IPS-NIHi11 (cell line): ENCODE data around the gene RUNX3.
"Not testable (repeated sequence)": the region's sequence is repeated elsewhere in the genome, so short reads cannot be mapped to it uniquely, and the experiment has no call there.

Source experiments
- DNase-seq: peaks from one replicate; pipeline ENCODE4 v3.0.0; 2012; ENCODE audit warnings: mixed read lengths, low spot score

The RUNX3 gene

DNA sequence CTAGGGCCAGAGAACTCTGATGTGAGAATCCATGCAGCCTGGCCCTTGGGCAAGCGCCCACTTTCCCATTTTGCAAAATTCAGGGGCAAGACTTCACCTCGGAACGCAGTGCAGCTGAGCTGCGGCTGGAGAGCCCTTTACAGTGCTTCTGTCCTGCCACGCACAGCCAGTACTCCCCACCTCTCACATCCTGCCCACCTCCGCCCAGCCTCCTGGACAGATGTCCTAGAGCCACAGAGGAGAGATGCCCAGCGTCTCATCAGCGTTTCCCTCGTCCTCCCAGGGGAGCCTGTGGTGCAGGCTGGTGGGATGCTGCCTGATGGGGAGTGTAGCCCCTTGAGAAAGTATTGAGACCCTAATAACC, 29.6 kb downstream of the RUNX3 start:
- no peak for DNase-seq

DNA sequence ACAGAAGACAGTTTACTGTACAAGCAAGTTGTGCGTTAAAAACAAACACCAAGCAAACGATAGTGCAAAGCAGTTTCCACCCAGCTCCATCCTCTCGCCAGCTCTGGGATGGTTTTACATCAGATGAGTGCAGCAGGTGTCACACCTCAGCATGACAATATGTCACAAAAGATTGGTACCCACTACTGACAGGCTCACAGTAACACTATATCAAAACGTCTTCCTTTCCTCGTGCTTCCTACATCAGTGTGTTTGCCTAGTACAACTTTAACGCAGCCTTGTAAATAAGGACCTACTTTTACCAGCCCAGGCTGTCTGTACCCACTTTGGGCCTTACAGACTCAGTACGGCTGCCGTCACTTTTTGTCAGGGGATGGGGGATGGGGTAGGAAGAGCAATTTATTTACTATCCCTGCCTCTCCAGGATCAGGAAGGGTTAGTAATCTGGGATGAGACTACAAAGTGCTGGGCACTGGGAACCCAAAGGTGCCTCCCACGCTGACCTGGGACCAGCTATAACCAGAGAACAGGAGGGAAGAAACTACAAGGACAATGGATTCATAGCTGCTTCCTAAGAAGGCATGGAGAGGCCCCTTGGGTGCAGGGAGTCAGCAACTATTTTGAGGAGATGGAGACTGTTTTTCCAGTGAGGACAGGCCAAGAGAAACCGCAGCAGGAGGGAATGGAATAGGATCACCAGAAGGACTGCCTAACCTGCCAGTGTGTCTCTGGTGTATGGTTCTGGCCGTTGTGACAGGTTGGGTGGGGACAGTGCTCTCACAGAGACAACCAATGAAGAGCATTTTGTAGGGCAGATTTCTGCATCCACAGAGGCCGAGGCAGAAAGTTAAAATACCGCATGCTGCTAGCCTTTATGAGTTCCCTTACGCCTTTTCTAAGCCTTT, 30.2 kb downstream of the RUNX3 start:
- no peak for DNase-seq

DNA sequence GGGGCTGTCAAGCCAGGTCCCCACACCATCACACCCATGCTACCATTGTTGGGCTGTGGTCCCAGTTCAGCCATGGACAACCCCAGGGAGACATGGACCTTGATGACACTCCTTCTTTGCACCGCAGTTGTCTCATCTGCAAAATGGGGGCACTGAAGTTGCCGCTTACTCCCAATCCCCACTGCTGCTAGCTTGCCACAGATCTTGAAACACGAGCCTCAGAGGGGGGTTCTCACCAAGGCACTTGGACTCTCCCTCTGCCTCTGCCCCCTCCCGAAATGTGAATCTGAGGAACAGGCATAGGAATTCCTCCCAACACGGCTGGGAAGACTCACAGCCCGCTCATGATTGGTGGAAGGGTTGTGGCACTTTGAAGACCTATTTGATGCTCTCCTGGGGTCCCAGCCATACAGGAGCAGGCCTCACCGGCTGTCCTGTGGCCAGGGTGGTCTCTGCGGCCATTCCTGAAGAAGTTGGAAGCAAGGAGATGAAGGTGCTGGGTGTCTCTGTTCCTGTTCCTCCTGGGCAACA, 31.1 kb downstream of the RUNX3 start:
- no peak for DNase-seq

DNA sequence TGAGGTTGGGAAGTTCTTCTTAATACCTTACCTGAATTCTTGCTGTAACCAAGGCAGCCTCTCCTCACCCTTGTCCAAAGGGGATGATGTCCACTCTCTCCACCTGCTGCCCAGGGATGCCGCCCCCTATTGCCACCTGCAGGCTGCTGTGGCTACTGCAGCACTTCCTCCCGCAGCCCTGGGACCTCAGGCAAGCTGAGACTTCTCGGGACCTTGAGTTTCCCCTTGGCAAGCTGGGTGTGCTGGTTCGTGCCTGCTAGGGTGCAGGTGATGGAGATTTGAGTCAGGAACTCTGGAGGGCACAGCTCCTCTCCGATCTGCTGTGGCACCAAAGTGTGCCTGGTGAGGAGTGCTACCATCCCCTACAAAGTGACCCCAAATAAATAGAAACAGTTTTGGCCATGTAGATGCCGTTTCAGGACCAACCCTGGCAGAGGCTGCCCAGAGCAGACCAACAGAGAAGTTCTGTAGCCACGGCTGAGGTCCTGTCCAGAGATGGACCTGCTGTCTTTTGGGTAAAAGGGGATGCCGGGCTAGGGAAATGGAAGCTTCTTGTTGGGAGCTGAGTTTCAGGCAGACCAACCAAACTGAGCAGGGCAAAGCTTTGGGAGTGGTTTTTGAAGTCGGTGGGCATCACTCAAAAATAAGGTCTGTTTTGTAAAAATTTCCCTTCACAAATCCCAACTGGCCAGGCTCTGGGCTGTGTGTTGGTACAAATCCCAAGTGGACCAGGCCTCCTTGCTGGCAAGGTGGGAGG, 31.7 kb downstream of the RUNX3 start:
- DNase-seq, result peak; percentile 92

DNA sequence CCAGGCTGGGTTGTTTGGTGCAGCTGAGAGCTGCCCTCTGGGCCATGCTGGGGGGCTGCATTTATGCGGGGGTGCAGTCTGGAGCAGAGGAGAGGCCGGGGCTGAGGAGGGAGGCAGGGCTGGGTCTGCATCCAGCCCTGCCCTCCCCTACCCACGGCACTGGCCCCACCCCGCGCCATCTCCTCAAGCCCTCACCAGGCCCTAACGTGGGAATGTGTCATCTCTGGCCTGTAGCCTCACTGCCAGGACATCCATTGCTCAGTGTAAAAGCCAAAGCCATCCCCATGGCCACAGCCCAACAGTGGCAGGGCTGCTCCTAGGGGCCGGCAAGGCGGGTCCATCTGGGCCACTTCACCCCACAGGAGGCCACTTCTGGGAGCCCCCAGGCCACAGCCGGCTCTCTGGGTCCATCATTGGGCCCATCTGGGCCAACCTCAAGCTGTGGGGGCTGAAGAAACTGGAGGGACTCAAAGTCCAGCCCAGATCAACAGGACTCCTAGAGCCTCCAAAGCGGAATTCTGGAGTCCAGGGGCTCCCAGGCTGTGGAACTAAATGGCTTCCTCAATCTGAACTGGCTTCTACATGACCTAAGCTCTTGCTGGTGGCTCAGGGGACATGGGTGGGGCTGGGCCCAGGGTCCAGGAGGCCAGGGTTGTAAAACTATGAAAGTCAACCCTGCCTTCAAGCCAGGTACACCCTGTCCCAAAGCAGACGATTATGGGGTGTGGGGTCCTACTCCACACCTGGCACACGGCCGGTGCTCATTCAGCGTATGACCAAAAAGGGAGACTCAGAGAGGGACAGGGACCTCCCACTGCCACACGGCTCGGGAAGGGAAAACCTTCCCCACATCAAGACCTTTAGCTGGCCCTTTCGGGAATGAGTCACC, 32.6 kb downstream of the RUNX3 start:
- no peak for DNase-seq

DNA sequence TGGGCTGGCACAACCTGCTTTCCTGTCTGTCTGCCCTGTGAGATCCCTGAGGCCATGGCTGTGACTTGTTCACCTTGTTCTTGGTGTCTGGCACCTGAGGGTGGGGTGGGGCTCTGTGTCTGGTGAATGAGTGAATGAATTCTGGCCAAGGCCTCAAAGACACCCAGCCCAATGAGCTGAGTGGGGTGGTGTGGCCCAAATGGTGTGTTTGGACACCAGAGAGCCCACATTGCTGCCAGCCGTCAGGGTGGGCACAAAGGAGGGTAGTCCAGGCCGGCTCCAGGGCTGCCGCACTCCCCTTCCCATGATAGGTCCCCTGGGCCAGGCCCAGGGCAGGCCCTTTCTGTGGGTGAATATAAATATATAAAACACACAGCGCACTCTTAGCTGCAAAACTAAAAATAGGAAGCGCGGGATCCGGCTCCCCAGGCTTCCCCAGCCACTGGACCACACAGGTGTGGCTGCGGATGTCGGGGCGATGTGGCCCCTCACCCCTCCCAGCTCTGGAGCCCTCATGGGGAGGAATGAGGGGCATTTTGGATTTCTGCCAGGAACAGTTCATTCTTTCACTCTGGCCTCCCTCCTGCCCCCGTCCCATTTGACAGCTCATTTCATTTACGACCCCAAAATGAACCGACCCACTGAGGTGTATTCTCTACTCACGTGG, 33.3 kb downstream of the RUNX3 start:
- no peak for DNase-seq

DNA sequence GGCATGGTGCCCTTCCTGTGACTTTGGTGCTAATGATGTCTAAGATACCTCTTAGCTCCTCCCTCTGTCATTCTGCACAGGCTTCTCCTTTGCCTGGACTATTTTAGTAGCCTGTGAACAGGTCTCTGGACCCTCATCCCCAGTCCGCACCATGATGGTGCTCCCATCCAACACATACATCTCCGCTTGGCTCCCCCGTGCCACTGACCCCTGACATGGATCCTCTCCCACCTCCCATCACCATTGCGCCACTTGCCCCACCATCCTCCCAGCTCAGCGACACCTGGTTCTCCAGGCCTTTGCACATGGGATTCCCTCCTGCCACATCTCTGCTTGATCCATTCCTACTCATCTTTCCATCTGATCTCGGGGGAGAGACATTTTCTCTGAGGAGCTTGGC, 33.9 kb downstream of the RUNX3 start:
- no peak for DNase-seq

DNA sequence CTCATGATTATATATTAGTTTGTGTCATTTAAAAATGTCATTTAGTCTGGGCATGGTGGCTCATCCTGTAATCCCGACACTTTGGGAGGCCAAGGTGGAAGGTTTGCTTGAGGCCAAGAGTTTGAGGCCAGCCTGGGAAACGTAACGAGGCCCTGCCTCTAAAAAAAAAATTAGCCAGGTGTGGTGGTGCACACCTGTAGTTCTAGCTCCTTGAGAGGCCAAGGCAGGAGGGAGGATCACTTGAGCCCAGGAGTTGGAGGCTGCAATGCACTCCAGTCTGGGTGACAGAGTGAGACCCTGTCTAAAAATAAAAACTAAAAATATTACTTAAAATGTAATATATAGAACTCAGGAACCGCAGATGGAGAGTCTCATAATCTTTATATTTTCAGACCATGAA, 34.6 kb downstream of the RUNX3 start:
- no peak for DNase-seq

DNA sequence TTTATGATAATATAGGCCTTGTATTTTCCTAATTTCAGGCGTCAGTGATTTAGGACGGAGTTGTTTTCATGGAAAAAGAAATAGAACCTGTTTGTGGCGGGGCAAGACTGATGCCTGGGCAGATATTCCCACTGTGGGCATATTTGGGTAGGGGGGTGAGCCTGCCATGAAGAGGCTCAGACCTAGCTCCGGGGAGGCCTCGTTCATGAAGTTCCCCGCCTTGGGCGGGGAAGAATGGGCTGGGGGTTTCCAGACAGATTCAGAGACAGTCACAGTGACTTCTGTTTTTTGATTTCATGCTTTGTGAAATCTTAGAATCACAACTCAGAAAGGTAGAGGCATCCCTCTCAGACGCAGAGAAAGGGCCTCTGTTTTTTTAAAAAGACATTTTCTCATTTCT, 36.1 kb downstream of the RUNX3 start:
- no peak for DNase-seq

DNA sequence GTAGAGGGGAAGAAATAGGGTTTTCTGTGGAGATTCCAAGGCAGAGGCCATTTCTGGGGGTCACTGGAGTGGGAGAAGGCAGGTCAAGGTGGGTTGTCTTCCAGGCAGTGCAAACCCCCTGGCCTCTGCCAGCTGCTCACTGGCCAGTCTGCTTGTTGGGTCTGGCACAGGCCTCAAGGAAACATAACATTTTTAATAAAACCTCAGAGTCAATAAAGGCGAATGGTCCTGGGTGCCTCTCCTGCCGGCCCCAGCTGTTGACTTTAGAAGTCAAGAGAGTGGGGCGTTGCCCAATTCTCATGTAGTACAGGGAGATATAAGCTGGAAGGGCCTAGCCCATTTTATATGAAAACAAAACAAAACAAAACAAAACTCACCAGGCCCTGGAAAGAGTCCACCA, 36.6 kb downstream of the RUNX3 start:
- DNase-seq, result no peak

DNA sequence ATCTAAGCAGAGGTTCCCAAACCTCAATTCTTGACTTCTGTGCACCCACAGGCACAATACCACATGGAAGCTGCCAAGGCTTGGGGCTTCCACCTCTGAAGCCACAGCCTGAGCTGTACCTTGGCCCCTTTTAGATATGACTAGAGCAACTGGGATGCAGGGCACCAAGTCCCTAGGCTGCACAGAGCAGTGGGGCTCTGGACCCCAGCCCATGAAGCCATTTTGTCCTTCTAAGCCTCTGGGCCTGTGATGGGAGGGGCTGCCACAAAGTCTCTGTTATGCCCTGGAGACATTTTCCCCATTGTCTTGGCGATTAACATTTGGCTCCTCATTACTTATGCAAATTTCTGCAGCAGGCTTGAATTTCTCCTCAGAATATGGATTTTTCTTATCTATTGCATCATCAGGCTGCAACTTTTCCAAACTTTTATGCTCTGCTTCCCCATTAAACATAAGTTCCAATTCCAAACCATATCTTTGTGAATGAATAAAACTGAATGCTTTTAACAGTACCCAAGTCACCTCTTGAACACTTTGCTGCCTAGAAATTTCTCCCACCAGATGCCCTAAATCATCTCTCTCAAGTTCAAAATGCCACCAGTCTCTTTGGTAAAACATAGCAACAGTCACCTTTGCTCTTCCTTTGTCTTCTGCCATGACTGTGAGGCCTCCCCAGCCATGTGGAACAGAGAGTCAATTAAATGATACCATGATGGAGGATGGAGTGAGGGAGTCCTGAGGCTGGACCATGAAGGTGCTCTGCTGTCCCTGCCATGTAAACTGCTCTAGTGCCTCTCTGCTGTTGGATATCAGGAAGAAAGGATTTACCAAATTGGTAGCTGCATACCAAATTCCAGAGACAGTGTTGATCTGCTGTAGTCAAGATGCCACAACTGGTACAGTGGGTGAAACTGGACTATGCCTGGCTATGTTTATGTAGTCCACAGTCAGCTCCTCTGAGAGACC, 37.6 kb downstream of the RUNX3 start:
- DNase-seq, result no peak

DNA sequence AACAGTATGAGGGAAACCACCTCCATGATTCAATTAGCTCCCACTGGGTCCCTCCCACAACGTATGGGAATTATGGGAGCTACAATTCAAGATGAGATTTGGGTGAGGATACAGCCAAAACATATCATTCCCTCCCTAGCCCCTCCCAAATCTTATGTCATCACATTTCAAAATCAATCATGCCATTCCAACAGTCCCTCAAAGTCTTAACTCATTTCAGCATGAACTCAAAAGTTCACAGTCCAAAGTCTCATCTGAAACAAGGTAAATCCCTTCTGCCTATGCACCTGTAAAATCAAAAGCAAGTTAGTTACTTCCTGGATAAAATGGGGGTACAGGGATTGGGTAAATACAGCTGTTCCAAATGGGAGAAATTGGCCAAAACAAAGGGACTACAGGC, 38.7 kb downstream of the RUNX3 start:
- not testable (repeated sequence) for DNase-seq

DNA sequence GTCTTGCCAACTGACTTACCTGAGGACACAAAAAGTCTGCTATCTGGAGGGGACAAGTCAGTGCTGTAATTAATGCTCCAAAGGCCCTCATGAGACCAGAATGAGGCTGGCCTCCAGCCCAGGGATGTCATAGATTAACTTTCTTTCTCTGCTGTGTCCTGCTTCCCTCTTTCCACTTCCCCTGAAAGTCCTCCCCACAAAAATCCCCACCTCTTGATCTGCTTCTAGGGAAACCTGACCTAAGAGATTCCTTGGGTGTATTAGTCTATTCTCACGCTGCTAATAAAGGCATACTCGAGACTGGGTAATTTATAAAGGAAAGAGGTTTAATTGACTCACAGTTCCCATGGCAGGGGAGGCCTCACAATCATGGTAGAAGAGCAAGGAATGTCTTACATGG, 39.2 kb downstream of the RUNX3 start:
- no peak for DNase-seq

DNA sequence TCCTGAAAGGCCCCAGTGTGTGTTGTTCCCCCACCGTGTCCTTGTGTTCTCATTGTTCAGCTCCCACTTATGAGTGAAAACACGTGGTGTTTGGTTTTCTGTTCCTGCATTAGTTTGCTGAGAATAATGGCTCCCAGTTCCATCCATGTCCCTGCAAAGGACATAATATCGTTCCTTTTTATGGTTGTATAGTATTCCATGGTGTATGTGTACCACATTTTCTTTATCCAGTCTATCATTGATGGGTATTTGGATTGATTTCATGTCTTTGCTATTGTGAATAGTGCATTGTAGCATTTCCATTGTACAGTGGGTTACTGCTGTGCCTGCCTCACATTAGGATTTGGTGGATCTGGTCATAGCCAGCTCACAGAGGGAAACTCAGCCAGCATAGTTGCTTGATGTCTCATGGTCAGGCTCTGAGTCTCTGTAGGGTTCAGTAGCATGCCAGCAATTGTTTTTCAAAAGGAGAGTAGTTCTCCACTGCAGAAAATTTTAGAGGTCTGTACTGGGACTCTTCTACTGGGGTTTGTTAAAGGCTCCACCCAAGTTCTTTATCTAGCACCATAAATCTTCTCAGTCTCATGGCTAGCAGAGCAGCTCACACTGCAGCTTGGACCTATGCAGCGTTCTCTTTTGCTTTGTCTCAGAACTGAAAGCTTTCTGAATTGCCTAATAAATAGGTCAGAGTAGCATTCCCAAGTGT, 41.0 kb downstream of the RUNX3 start:
- DNase-seq, result no peak

DNA sequence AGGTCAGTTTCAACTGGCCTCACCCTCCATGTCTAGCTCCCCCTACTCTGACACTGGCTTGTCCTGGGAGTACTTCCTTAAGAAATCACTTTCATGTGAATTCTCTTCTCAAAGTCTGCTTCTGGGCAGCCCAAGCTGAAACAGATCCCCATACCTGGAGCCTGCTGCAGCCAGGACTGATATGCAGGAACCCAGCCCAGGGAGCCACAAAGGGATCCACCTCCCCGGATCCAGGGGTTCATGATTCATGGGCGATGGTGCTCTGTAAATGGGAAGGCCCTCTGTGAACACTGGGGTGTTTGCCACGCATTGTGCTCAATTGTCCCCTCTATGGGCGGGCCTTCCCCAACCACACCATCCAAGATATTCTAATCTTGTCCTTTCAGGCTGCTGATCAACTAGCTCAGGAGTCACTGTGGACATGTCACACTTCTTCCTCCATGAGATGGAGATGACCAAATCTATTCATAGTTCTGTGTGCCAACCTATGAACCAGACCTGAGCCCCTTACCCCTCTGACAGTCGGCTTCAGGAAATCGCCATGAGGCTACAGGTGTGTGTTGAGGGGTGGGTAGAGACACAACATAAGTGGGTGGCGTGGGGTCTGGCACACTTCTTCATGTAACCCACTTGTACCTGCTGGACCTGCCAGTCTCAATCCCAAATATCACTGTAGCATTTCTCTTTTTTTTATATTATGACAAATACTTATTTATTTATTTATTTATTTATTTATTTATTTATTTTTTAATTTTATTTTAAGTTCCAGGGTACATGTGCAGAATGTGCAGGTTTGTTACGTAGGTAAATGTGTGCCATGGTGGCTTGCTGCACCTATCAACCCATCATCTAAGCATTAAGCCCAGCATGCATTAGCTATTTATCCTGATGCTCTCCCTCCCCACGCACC, 41.8 kb downstream of the RUNX3 start:
- DNase-seq, result no peak

DNA sequence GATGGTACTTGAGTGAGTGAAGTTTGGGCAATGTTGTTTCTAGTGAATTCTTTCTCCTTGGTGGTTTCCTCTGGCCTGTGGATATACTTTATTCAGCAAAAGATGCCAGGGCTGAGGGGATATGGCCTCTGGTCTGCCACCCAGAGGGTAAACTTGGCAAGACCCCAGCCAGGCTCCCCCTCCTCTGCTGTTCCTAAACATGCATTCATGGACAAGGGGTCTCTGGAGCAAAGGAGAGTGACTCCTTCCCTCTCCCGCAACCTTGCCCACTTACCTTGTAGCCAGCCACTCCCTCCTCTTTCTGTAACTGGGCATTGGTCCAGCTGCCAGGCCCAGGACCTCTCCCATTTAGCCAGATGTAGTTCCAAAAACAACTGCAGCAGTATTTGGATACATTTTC, 43.8 kb downstream of the RUNX3 start:
- no peak for DNase-seq

DNA sequence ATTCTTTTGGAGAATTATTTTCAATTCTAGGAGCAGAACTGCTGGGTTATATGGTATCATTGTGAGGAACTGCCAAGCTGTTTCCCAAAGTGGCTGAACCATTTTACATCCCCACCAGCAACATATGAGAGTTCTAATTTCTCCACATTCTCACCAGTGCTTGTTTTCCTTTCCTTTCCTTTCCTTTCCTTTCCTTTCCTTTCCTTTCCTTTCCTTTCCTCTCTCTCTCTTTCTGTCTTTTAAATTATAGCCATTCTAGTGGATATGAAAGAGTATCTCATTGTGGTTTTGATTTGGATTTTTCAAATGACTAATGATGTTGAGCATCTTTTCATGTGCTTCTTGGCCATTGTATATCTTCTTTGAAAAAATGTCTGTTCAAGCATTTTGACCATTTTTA, 45.3 kb downstream of the RUNX3 start:
- DNase-seq, result no peak

DNA sequence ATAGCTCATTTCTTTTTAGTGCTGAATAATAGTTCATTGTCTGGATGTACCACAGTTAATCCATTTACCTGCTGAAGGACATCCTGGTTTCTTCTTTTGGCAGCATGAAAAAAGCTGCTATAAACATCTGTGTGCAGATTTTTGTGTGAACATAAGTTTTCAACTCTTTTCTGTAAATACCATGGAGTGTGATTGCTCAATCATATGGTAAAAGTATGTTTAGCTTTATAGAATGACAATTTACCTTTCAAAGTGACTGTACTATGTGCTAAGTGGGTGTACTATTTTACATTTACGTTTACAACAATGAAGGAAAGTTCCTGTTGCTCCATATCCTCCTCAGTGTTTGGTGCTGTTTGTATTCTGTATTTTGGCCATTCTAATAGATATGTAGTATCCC, 49.0 kb downstream of the RUNX3 start:
- DNase-seq, result no peak
